ENCODE results near the gene GRIP2.

GRIP2 gene

GRCh38 chr3:14467814-14468620 lies 72.1 kb downstream of the GRIP2 start:
- peak in 1 of 2 donors; percentile 13 for DNase-seq (ENCODE audit: low read depth in 2 of 2)

- no peak for DNase-seq (ENCODE audit: low read depth in 2 of 2)
Observed at GRCh38 chr3:14466179-14466903, 73.8 kb downstream of the GRIP2 start.

GRCh38 chr3:14465425-14465824 lies 74.7 kb downstream of the GRIP2 start:
- DNase-seq (ENCODE audit: low read depth in 2 of 2) = no peak

GRCh38 chr3:14464521-14464920 lies 75.6 kb downstream of the GRIP2 start:
- DNase-seq (ENCODE audit: low read depth in 2 of 2) = no peak

- no peak for DNase-seq (ENCODE audit: low read depth in 2 of 2)
Observed at GRCh38 chr3:14464141-14464465, 76.0 kb downstream of the GRIP2 start.

GRCh38 chr3:14463330-14464140 lies 76.6 kb downstream of the GRIP2 start:
- no peak for DNase-seq (ENCODE audit: low read depth in 2 of 2)

- DNase-seq (ENCODE audit: low read depth in 2 of 2) = peak; percentile 19 to 23
Observed at GRCh38 chr3:14462738-14463137, 77.4 kb downstream of the GRIP2 start.

GRCh38 chr3:14461748-14462324 lies 78.3 kb downstream of the GRIP2 start:
- DNase-seq (ENCODE audit: low read depth in 2 of 2) = no peak

GRCh38 chr3:14461006-14461747 lies 79.0 kb downstream of the GRIP2 start:
- DNase-seq (ENCODE audit: low read depth in 2 of 2) = no peak

- no peak for DNase-seq (ENCODE audit: low read depth in 2 of 2)
Observed at GRCh38 chr3:14460342-14461005, 79.7 kb downstream of the GRIP2 start.

GRCh38 chr3:14459787-14460186 lies 80.4 kb downstream of the GRIP2 start:
- no peak for DNase-seq (ENCODE audit: low read depth in 2 of 2)

- no peak for DNase-seq (ENCODE audit: low read depth in 2 of 2)
Observed at GRCh38 chr3:14459384-14459783, 80.8 kb downstream of the GRIP2 start.

GRCh38 chr3:14458434-14459275 lies 81.5 kb downstream of the GRIP2 start:
- no peak for DNase-seq (ENCODE audit: low read depth in 2 of 2)

- DNase-seq (ENCODE audit: low read depth in 2 of 2) = no peak
Observed at GRCh38 chr3:14457999-14458398, 82.1 kb downstream of the GRIP2 start.

GRCh38 chr3:14457481-14457880 lies 82.7 kb downstream of the GRIP2 start:
- no peak for DNase-seq (ENCODE audit: low read depth in 2 of 2)

- DNase-seq (ENCODE audit: low read depth in 2 of 2) = no peak
Observed at GRCh38 chr3:14456794-14457193, 83.3 kb downstream of the GRIP2 start.

GRCh38 chr3:14455571-14456317 lies 84.4 kb downstream of the GRIP2 start:
- no peak for DNase-seq (ENCODE audit: low read depth in 2 of 2)

GRCh38 chr3:14454639-14455310 lies 85.4 kb downstream of the GRIP2 start:
- DNase-seq (ENCODE audit: low read depth in 2 of 2) = no peak
